Measurements from ENCODE around the gene PTGER4.

DNA sequence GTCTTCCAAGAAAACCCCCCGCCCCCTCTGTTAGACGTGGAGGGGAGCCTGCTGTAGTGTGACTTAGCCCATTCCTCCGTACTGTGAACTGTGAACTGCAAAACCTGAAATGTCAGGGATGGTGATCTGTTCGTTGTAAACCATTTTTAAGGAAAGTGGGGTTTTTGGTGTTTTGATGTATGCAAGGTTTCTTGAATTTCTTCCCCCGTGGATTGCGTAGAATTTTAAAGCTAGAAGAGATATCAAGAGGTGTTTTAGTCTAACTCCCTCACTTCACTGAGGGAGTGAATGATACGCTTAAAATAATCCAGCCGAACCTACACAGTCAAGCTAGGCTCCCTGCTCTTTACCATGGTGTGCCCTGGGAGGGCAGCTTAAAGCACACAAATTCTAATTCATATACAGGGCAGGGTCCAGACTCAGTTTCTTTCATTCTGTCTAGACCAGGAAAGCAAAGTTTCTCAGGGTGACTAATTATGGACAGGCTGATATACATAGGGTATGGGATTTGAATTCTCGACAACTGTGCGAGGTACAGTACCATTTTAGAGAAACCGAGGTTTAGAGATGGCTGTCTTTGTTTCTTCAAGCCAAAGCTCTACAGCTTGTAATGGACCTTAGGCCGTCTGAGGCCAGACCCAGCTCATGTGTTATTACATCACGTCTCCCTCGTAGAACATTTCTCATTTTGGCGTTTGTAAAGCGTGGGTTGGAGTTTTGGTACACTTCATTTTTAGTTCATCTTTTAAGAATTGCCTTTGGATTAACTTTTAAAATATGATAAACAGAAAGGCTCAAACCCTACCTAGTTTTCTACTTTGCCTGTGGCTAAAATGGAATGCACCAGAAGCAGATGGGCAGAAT is 2.7 kb downstream of the PTGER4 start:
- TF ChIP-seq, protein P1, sequence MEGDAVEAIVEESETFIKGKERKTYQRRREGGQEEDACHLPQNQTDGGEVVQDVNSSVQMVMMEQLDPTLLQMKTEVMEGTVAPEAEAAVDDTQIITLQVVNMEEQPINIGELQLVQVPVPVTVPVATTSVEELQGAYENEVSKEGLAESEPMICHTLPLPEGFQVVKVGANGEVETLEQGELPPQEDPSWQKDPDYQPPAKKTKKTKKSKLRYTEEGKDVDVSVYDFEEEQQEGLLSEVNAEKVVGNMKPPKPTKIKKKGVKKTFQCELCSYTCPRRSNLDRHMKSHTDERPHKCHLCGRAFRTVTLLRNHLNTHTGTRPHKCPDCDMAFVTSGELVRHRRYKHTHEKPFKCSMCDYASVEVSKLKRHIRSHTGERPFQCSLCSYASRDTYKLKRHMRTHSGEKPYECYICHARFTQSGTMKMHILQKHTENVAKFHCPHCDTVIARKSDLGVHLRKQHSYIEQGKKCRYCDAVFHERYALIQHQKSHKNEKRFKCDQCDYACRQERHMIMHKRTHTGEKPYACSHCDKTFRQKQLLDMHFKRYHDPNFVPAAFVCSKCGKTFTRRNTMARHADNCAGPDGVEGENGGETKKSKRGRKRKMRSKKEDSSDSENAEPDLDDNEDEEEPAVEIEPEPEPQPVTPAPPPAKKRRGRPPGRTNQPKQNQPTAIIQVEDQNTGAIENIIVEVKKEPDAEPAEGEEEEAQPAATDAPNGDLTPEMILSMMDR (IDR thresholded peaks at IDR 0.05), result no peak
- TF ChIP-seq POLR2AphosphoS5 (IDR thresholded peaks at IDR 0.05) (peak in 1 of 3 donors; percentile 39), POLR2A (IDR thresholded peaks at IDR 0.05) (no peak), EP300 (IDR thresholded peaks at IDR 0.05) (no peak)
